Epithelial cell of esophagus (primary cell): ENCODE measurements around the gene EEFSEC.

Experiments used
- DNase-seq: peaks from one replicate; pipeline ENCODE4 v3.0.0; 2010; ENCODE audit warnings: low read depth
- H3K4me3 ChIP-seq: 2 replicates; pipeline ENCODE4 v1.5.1; 2011; ENCODE audit warnings: mild to moderate bottlenecking, low read length, control low read depth
- CTCF ChIP-seq: IDR thresholded peaks from 2 replicates; pipeline ENCODE4 v1.5.1; 2011; ENCODE audit warnings: low read depth, mild to moderate bottlenecking, low read length, control low read depth, inconsistent platforms; ENCODE audit not compliant: insufficient read depth; ENCODE audit errors: missing control alignments

EEFSEC gene

GRCh38 chr3:128247666-128248409 is 94.6 kb downstream of the EEFSEC start:
- H3K4me3 ChIP-seq: no peak overlapping the region
- DNase-seq: no peak
- no peak for TF ChIP-seq CTCF

- DNase-seq: no peak
- no peak for TF ChIP-seq CTCF
- no peak overlapping the region for H3K4me3 ChIP-seq
Observed at GRCh38 chr3:128252083-128252482, 98.8 kb downstream of the EEFSEC start.

DNA sequence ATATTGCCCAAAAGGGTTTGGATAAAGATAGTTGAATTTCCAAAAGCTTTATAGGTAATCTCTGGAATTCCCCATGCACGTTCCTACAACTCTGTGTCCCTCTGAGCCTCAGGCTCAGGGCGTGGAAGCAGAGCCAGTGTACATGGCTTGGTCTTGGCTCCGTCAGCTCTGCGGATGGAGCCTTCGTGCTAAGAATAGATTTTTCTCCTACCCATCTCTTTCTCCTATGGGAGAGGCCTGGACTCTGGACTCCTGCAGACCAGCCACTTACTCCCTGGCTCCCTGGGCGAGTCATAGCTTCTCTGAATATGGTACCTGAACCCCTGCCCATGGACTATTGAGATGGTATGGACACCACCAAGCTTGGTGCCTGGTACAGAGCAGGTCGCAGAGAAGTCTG is 99.9 kb downstream of the EEFSEC start:
- no peak for DNase-seq
- TF ChIP-seq CTCF: no peak
- no peak overlapping the region for H3K4me3 ChIP-seq

- no peak for TF ChIP-seq CTCF
- H3K4me3 ChIP-seq: no peak overlapping the region
- DNase-seq: no peak
Observed at GRCh38 chr3:128254066-128254590, 100.8 kb downstream of the EEFSEC start.

- no peak for TF ChIP-seq CTCF
- no peak overlapping the region for H3K4me3 ChIP-seq
- DNase-seq: no peak
Observed at GRCh38 chr3:128254967-128255366, 101.7 kb downstream of the EEFSEC start.

DNA sequence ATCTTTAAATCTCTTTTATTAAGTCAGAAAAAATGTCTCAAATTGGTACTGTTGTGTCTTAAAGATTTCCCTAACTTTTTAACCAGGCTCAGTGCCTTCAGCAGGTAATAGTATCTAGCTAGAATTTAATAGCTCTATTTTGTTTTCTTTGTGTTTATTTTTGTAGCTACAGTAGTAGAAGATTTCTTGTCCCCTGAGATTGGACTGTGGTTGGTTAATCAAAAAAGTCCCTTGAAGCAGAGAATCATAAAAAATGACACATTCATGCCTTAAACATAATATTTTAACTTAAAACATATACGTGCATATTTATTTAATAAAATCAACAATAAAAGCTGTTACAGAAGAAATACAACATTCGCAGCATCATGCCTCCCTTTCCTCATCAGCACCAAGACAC is 102.8 kb downstream of the EEFSEC start:
- DNase-seq: no peak
- no peak overlapping the region for H3K4me3 ChIP-seq
- TF ChIP-seq CTCF: no peak

DNA sequence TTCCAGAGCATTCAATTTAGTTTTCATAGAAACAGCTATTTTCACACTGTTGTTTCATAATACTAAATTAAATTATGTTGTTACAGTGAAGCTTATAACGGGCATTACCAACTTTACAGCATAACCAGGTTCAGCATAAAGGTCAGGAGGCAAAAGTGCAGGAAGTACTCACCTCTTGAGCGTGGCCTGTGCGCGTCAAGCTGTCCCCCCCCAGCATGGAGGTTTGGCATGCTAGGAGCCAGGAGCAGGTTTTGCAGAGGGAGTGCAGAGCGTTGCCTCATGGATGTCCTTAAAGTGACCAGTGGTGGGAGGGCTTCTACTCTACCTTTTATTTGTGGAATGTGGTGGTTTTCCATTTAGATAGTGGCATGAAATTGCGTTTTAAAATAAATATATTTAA is 104.4 kb downstream of the EEFSEC start:
- H3K4me3 ChIP-seq: no peak overlapping the region
- no peak for DNase-seq
- TF ChIP-seq CTCF: no peak
